NCI-H526 treated with DMSO at 0.1 percent for 48 hours (cell line): Measurements from ENCODE around the gene HIPK1.

Experiments used
- DNase-seq: peaks from one replicate; lab custom pipeline; 2025; lab: John Stamatoyannopoulos, UW

The HIPK1 gene

GRCh38 chr1:113913887-113914664 lies 15.0 kb upstream of the HIPK1 start:
- DNase-seq, result no peak

- DNase-seq, result no peak
These were observed 12.2 kb upstream of the HIPK1 start for GRCh38 chr1:113916974-113917373.

GRCh38 chr1:113917400-113918082 lies 11.6 kb upstream of the HIPK1 start:
- DNase-seq, result no peak

- no peak for DNase-seq
These were observed 10.9 kb upstream of the HIPK1 start for GRCh38 chr1:113918243-113918642.

- DNase-seq, result no peak
These were observed 6.2 kb upstream of the HIPK1 start for GRCh38 chr1:113922957-113923356.

GRCh38 chr1:113924473-113924872 lies 4.7 kb upstream of the HIPK1 start:
- no peak for DNase-seq

- DNase-seq, result peak; percentile 47
These were observed 765 bp upstream of the HIPK1 start for GRCh38 chr1:113928187-113928930.

- DNase-seq, result peak; percentile 37
These were observed 800 bp downstream of the HIPK1 start for GRCh38 chr1:113929750-113930498.

- no peak for DNase-seq
These were observed 1.5 kb downstream of the HIPK1 start for GRCh38 chr1:113930499-113931161.

GRCh38 chr1:113931451-113931851 lies 2.3 kb downstream of the HIPK1 start:
- no peak for DNase-seq

GRCh38 chr1:113934006-113934405 lies 4.9 kb downstream of the HIPK1 start:
- no peak for DNase-seq

- DNase-seq, result no peak
These were observed 5.5 kb downstream of the HIPK1 start for GRCh38 chr1:113934511-113935055.

GRCh38 chr1:113935176-113935575 lies 6.1 kb downstream of the HIPK1 start:
- DNase-seq, result no peak

GRCh38 chr1:113935970-113936369 lies 6.8 kb downstream of the HIPK1 start:
- no peak for DNase-seq

- no peak for DNase-seq
These were observed 8.0 kb downstream of the HIPK1 start for GRCh38 chr1:113937146-113937545.

- no peak for DNase-seq
These were observed 9.1 kb downstream of the HIPK1 start for GRCh38 chr1:113938192-113938591.

GRCh38 chr1:113940365-113941244 lies 11.5 kb downstream of the HIPK1 start:
- DNase-seq, result no peak

- no peak for DNase-seq
These were observed 12.1 kb downstream of the HIPK1 start for GRCh38 chr1:113941245-113941559.

GRCh38 chr1:113942527-113942926 lies 13.4 kb downstream of the HIPK1 start:
- no peak for DNase-seq

GRCh38 chr1:113943028-113943811 lies 14.1 kb downstream of the HIPK1 start:
- no peak for DNase-seq
